ENCODE measurements around the gene ANKRD42. TPM values are rescaled to one million over a fixed set of nuclear protein-coding genes. Genes with fewer than 3 reads are reported as not detected.

Gene ANKRD42
- 3.5 and 6.2 TPM in 2 replicates for total RNA-seq

GRCh38 chr11:83193315-83194280 is at the start of gene ANKRD42:
TSS of gene ANKRD42 (plus strand) at chr11:83193712. CDS start at chr11:83194671, 959 bp downstream.

DNA sequence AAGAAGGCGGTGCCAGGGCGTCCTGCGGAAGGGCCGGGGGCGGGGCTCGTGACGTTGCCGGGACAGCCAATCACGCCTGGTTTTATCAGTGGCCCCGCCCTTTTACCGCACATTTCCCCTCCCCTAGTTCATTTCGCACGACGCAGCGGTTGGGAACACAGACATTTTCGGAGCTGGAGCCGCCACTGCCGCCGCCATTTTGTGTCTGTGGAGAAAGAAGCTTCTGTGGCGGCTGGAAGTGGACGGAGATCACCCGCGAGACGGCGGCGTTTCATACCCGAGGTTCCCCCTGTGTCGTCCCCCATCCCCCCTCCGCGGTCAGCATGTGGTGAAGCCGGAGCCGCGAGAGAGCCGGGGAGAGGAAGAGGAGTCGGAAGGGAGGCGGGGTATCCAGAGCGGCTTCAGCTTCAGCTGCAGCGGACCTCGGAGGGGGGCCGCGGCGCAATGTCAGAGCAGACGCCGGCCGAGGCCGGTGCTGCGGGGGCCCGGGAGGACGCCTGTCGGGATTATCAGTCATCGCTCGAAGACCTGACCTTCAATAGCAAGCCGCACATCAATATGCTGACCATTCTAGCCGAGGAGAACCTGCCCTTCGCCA is 36.4 kb upstream of the ANKRD42 start, which contains the start of gene PCF11:
Gene PCF11 (plus strand): TSS at position 136 of the 598 bp plus-strand sequence. CDS start 309 bp downstream, at position 445.

GRCh38 chr11:83285771-83286528 is 92.4 kb downstream of the ANKRD42 start, which contains the start of gene CCDC90B:
TSS of gene CCDC90B (minus strand) at chr11:83286367. CDS start at chr11:83285972, 395 bp downstream.

Other genes with a start within 250 kb of the ANKRD42 start
- 7.6 and 8.9 TPM in 2 replicates for gene RAB30, start 121.8 kb upstream of the ANKRD42 start, total RNA-seq
- gene PCF11, start 36.6 kb upstream of the ANKRD42 start, total RNA-seq: 21.6 TPM in 2 replicates
- gene CCDC90B, start 92.7 kb downstream of the ANKRD42 start, total RNA-seq: 37.6 and 41.0 TPM in 2 replicates

Measured in pericardium fibroblast (primary cell).